HG02981 (cell line): ENCODE data around the gene OOSP1.
"Not testable (repeated sequence)": the region's sequence is repeated elsewhere in the genome, so short reads cannot be mapped to it uniquely, and the experiment has no call there.

Source experiments
- ATAC-seq: cut with Tn5 transposase; IDR thresholded peaks from one replicate; pipeline ENCODE4 v1.9.1; 2021; ENCODE audit warnings: mild to moderate bottlenecking, moderate library complexity; ENCODE audit not compliant: unreplicated experiment

OOSP1 gene

GRCh38 chr11:59938132-59938531 lies at the start of gene OOSP1:
Gene OOSP1, plus strand, starts transcription at chr11:59938432. Its CDS starts 23 bp downstream, at chr11:59938455.
- no peak for ATAC-seq

- no peak for ATAC-seq
Observed at GRCh38 chr11:59891781-59892181, 46.5 kb upstream of the OOSP1 start.

GRCh38 chr11:59894616-59895015 lies 43.6 kb upstream of the OOSP1 start:
- ATAC-seq, result no peak

GRCh38 chr11:59898046-59898445 lies 40.2 kb upstream of the OOSP1 start:
- ATAC-seq, result no peak

GRCh38 chr11:59898650-59899049 lies 39.6 kb upstream of the OOSP1 start:
- ATAC-seq, result no peak

GRCh38 chr11:59899532-59899931 lies 38.7 kb upstream of the OOSP1 start:
- no peak for ATAC-seq

- ATAC-seq, result no peak
Observed at GRCh38 chr11:59900366-59901126, 37.7 kb upstream of the OOSP1 start.

- no peak for ATAC-seq
Observed at GRCh38 chr11:59901306-59901705, 36.9 kb upstream of the OOSP1 start.

- ATAC-seq, result not testable (repeated sequence)
Observed at GRCh38 chr11:59903569-59903968, 34.7 kb upstream of the OOSP1 start.

GRCh38 chr11:59918480-59918879 lies 19.8 kb upstream of the OOSP1 start:
- no peak for ATAC-seq

- ATAC-seq, result no peak
Observed at GRCh38 chr11:59918987-59919589, 19.1 kb upstream of the OOSP1 start.

GRCh38 chr11:59923813-59924212 lies 14.4 kb upstream of the OOSP1 start:
- no peak for ATAC-seq

- ATAC-seq, result no peak
Observed at GRCh38 chr11:59931688-59932087, 6.5 kb upstream of the OOSP1 start.

GRCh38 chr11:59938718-59939117 lies 486 bp downstream of the OOSP1 start:
- no peak for ATAC-seq

GRCh38 chr11:59939482-59939881 lies 1.2 kb downstream of the OOSP1 start:
- ATAC-seq, result no peak

GRCh38 chr11:59941091-59941490 lies 2.9 kb downstream of the OOSP1 start:
- ATAC-seq, result no peak

- ATAC-seq, result no peak
Observed at GRCh38 chr11:59943997-59944714, 5.9 kb downstream of the OOSP1 start.

GRCh38 chr11:59944720-59945119 lies 6.5 kb downstream of the OOSP1 start:
- ATAC-seq, result no peak

GRCh38 chr11:59953463-59954218 lies 15.4 kb downstream of the OOSP1 start:
- no peak for ATAC-seq

- ATAC-seq, result no peak
Observed at GRCh38 chr11:59954219-59954847, 16.1 kb downstream of the OOSP1 start.

GRCh38 chr11:59957094-59957493 lies 18.9 kb downstream of the OOSP1 start:
- no peak for ATAC-seq
